IPS-11a (cell line): ENCODE results near the gene STMP1.

Source experiments
- H3K4me3 ChIP-seq: one replicate; pipeline ENCODE4 v1.5.1; 2013; ENCODE audit warnings: low read depth, low read length, control low read depth

The STMP1 gene

GRCh38 chr7:135718794-135719437, 56.6 kb downstream of the STMP1 start:
- no peak overlapping the region for H3K4me3 ChIP-seq

GRCh38 chr7:135719688-135720087, 57.4 kb downstream of the STMP1 start:
- no peak overlapping the region for H3K4me3 ChIP-seq

- H3K4me3 ChIP-seq, result no peak overlapping the region
These were observed 59.0 kb downstream of the STMP1 start for GRCh38 chr7:135721198-135721820.

GRCh38 chr7:135723411-135723810, 61.1 kb downstream of the STMP1 start:
- H3K4me3 ChIP-seq, result no peak overlapping the region
